Endothelial cell of umbilical vein (primary cell): Measurements from ENCODE around the gene CHI3L2. TPM values are rescaled to one million over a fixed set of nuclear protein-coding genes. Genes with fewer than 3 reads are reported as not detected.

ENCODE experiments used
- BruUV-seq: library from RNA; stranded (reverse); fragments of 400-500 nt; replicated peaks from 2 replicates; lab custom pipeline; 2021; lab: Mats Ljungman, UMichigan
- CTCF ChIA-PET: fragments of 300-600, 350-600 bp; sonication (Branson Sonifier 250); formaldehyde crosslinking; loops from one replicate; lab custom pipeline; 2021; ENCODE audit warnings: antibody characterized with exemption, inconsistent platforms; lab: Charles Lee
- POLR2A ChIA-PET: fragments of 300-600, 350-600 bp; sonication (Branson Sonifier 250); formaldehyde crosslinking; loops from one replicate; lab custom pipeline; 2021; ENCODE audit warnings: antibody characterized with exemption, inconsistent platforms; lab: Charles Lee
- DNase-seq: peaks from one replicate; pipeline ENCODE4 v3.0.0-alpha.2; 2011; ENCODE audit warnings: low read depth, low spot score
- FAIRE-seq: peaks from 2 replicates; lab custom pipeline; 2011; peaks lifted over from hg19 to GRCh38; lab: Jason Lieb, UNC
- H2AFZ ChIP-seq: 2 replicates; pipeline ENCODE4 v1.6.0; 2012; ENCODE audit warnings: low read depth, low read length, control low read depth, inconsistent platforms
- H3K27ac ChIP-seq: 2 replicates; pipeline ENCODE4 v1.5.1; 2011; ENCODE audit warnings: low read depth, mild to moderate bottlenecking, control low read depth, low read length, moderate library complexity; ENCODE audit not compliant: insufficient read depth
- H3K27me3 ChIP-seq, 2 experiments: 2 replicates each; pipeline versions ENCODE4 v1.6.0 to v1.6.1; 2011; ENCODE audit warnings: low read length in 2 of 2, mixed read lengths in 1 of 2; ENCODE audit not compliant: control insufficient read depth in 2 of 2, insufficient read depth in 2 of 2
- H3K36me3 ChIP-seq, 2 experiments: 2 replicates in 1 of 2; 3 replicates in 1 of 2; pipeline ENCODE4 v1.5.1; 2011; ENCODE audit warnings: low read length in 2 of 2, mild to moderate bottlenecking in 1 of 2, moderate library complexity in 1 of 2; ENCODE audit not compliant: control insufficient read depth in 2 of 2, insufficient read depth in 2 of 2; ENCODE audit errors: extremely low read depth in 1 of 2
- H3K4me1 ChIP-seq: 3 replicates; pipeline ENCODE4 v1.5.1; 2011; ENCODE audit warnings: mild to moderate bottlenecking, low read length; ENCODE audit not compliant: control insufficient read depth, insufficient read depth; ENCODE audit errors: extremely low read depth
- H3K4me2 ChIP-seq: 2 replicates; pipeline ENCODE4 v1.6.1; 2011; ENCODE audit warnings: low read length, control low read depth, mixed read lengths; ENCODE audit not compliant: insufficient read depth
- H3K4me3 ChIP-seq, 3 experiments: fragments of 200-600 bp in 1 of 3; sonication (generic), shearing (Covaris generic) in 1 of 3; replicated peaks in 1 of 3; 2 replicates each; pipeline ENCODE4 v1.5.1; 2011 to 2016; ENCODE audit warnings: control low read depth in 3 of 3, low read length in 3 of 3, mild to moderate bottlenecking in 2 of 3, inconsistent platforms in 1 of 3, low read depth in 1 of 3, moderate library complexity in 1 of 3; ENCODE audit not compliant: insufficient read depth in 1 of 3
- H3K79me2 ChIP-seq: 2 replicates; pipeline ENCODE4 v1.6.0; 2012; ENCODE audit warnings: low read length, inconsistent platforms; ENCODE audit not compliant: control insufficient read depth, insufficient read depth
- H3K9ac ChIP-seq: replicated peaks from 2 replicates; pipeline ENCODE3; 2011; ENCODE audit warnings: low read length, control low read depth; ENCODE audit not compliant: insufficient read depth; ENCODE audit errors: extremely low read depth
- H3K9me1 ChIP-seq: replicated peaks from 3 replicates; pipeline ENCODE4 v1.6.0; 2011; ENCODE audit warnings: mild to moderate bottlenecking, low read length; ENCODE audit not compliant: control insufficient read depth, insufficient read depth; ENCODE audit errors: extremely low read depth
- H3K9me3 ChIP-seq: replicated peaks from 2 replicates; pipeline ENCODE4 v1.5.1; 2012; ENCODE audit warnings: low read length, inconsistent platforms; ENCODE audit not compliant: control insufficient read depth, insufficient read depth
- H4K20me1 ChIP-seq: replicated peaks from 2 replicates; pipeline ENCODE3; 2011; ENCODE audit warnings: mild to moderate bottlenecking, low read length; ENCODE audit not compliant: control insufficient read depth, insufficient read depth; ENCODE audit errors: extremely low read depth
- CTCF ChIP-seq, 2 donors: IDR thresholded peaks; 1 replicate in 1 of 2; 2 replicates in 1 of 2; pipeline ENCODE4 v1.5.1; 2011; ENCODE audit warnings: low read length in 2 of 2, mild to moderate bottlenecking in 2 of 2, moderate library complexity in 2 of 2, control low read depth in 1 of 2, inconsistent platforms in 1 of 2, low read depth in 1 of 2; ENCODE audit not compliant: insufficient read depth in 1 of 2; ENCODE audit errors: extremely low read depth in 1 of 2
- EZH2 ChIP-seq: IDR thresholded peaks from 2 replicates; pipeline ENCODE4 v1.6.1; 2012; ENCODE audit warnings: borderline replicate concordance, low read depth, mild to moderate bottlenecking, moderate library complexity, low read length, inconsistent platforms; ENCODE audit not compliant: severe bottlenecking
- FOS ChIP-seq: IDR thresholded peaks from 2 replicates; pipeline ENCODE4 v1.6.1; 2011; ENCODE audit warnings: mild to moderate bottlenecking, low read length, moderate library complexity, borderline replicate concordance; ENCODE audit not compliant: insufficient read depth
- GATA2 ChIP-seq: IDR thresholded peaks from 2 replicates; pipeline ENCODE4 v1.7.0; 2011; ENCODE audit warnings: low read depth, mild to moderate bottlenecking, moderate library complexity, mixed read lengths, low read length; ENCODE audit not compliant: insufficient read length, insufficient read depth
- JUN ChIP-seq: IDR thresholded peaks from 2 replicates; pipeline ENCODE4 v1.6.1; 2011; ENCODE audit warnings: borderline replicate concordance, low read depth; ENCODE audit not compliant: insufficient read length, insufficient read depth
- MAX ChIP-seq: IDR thresholded peaks from 2 replicates; pipeline ENCODE4 v1.6.1; 2011; ENCODE audit not compliant: insufficient read depth, insufficient read length
- MYC ChIP-seq: IDR thresholded peaks from one replicate; pipeline ENCODE4 v1.6.1; 2011; ENCODE audit warnings: mild to moderate bottlenecking, low read depth, low read length
- POLR2A ChIP-seq: IDR thresholded peaks from 2 replicates; pipeline ENCODE4 v1.6.1; 2012; ENCODE audit warnings: low read depth, mild to moderate bottlenecking, control low read depth, low read length
- POLR2AphosphoS5 ChIP-seq: IDR thresholded peaks from 2 replicates; pipeline ENCODE4 v1.6.1; 2012; ENCODE audit warnings: low read depth, mild to moderate bottlenecking, control low read depth, low read length, moderate library complexity; ENCODE audit not compliant: insufficient read depth
- dilution Hi-C: fragments of 300-500 bp; cut with MboI; formaldehyde crosslinking; loops from one replicate; pipeline ENCODE4 v1.15.0; 2019; ENCODE audit warnings: low sequenced_read_pairs; ENCODE audit not compliant: extremely low pct_ligation_motif_present
- intact Hi-C: fragments of 100-400 bp; cut with micrococcal nuclease; formaldehyde crosslinking; loops from one replicate; pipeline ENCODE4 v1.10.0; 2022
- polyA plus RNA-seq, 4 experiments: library from polyadenylated mRNA; depleted of rRNA in 3 of 4; stranded (reverse) in 3 of 4; unstranded in 1 of 4; fragments of >200 nt; gene quantifications; 2 replicates each; pipeline versions ENCODE4 v1.2.1 to v1.2.3, GENCODE V29; 2011 to 2012; ENCODE audit warnings: missing spikeins in 1 of 4
- total RNA-seq: library from RNA; stranded (reverse); gene quantifications from 2 replicates; pipeline ENCODE4 v1.2.3, GENCODE V29; 2021

CHI3L2 gene
- total and polyA plus RNA-seq, 2 donors (not counting 3 experiments of a cell fraction or from before 2014, with no cell fraction given), result not detected

- no peaks in the 10 kb centered on the region for H3K27me3 ChIP-seq
- BruUV-seq, result no TSS peak
- ChIA-PET CTCF (interaction anchor here (0.8 kb wide), 1 partner anchor 11 kb away, joined by 3 read pairs; no protein-coding TSS in a partner anchor), POLR2A (no interaction called here)
- DNase-seq (no peak), FAIRE-seq (no peak)
- no peaks in the 10 kb centered on the region for H3K9me1 ChIP-seq
- H3K4me1 ChIP-seq, result no peaks in the 10 kb centered on the region
- no peak overlapping the region for H3K4me2 ChIP-seq
- H3K79me2 ChIP-seq, result no peaks in the 10 kb centered on the region
- dilution Hi-C loops, result no loop called here
- H3K36me3 ChIP-seq, result peaks cover 2 to 6% of the 10 kb centered on the region in 2 experiments
- no peak overlapping the region for H3K9ac ChIP-seq
- no peaks in the 10 kb centered on the region for H4K20me1 ChIP-seq
- TF ChIP-seq POLR2AphosphoS5 (no peak), FOS (no peak), GATA2 (no peak), MAX (no peak), MYC (no peak), EZH2 (no peak)
- no peaks in the 10 kb centered on the region for H3K9me3 ChIP-seq
- no peak overlapping the region for H3K4me3 ChIP-seq
- intact Hi-C loops, result no loop called here
- no peak overlapping the region for H3K27ac ChIP-seq
- H2AFZ ChIP-seq, result no peak overlapping the region
Observed at GRCh38 chr1:111183308-111184069, 44.0 kb upstream of the CHI3L2 start.

- peaks cover 2 to 6% of the 10 kb centered on the region in 2 experiments for H3K36me3 ChIP-seq
- no peak for FAIRE-seq
- H4K20me1 ChIP-seq, result no peaks in the 10 kb centered on the region
- no peak overlapping the region for H3K4me2 ChIP-seq
- dilution Hi-C loops, result no loop called here
- ChIA-PET POLR2A (no interaction called here), CTCF (interaction anchor here (0.6 kb wide), 1 partner anchor 283 kb away, joined by 3 read pairs; no protein-coding TSS in a partner anchor)
- no peaks in the 10 kb centered on the region for H3K9me3 ChIP-seq
- H3K9ac ChIP-seq, result no peak overlapping the region
- no peaks in the 10 kb centered on the region for H3K79me2 ChIP-seq
- H3K9me1 ChIP-seq, result no peaks in the 10 kb centered on the region
- H3K27ac ChIP-seq, result no peak overlapping the region
- BruUV-seq, result no TSS peak
- TF ChIP-seq FOS, result no peak
- no peak for TF ChIP-seq POLR2A
- no peak for TF ChIP-seq MYC
- TF ChIP-seq POLR2AphosphoS5, result no peak
- TF ChIP-seq GATA2, result no peak
- no peak for TF ChIP-seq CTCF (IDR thresholded peaks at IDR 0.05; ENCODE audit: extremely low read depth in 1 of 2, insufficient read depth in 1 of 2, low read depth in 1 of 2, low read length in 2 of 2)
- TF ChIP-seq MAX, result no peak
- TF ChIP-seq EZH2, result no peak
- TF ChIP-seq JUN, result no peak
- no peak for DNase-seq
- no peak overlapping the region for H2AFZ ChIP-seq
- no peaks in the 10 kb centered on the region for H3K27me3 ChIP-seq
- no peaks in the 10 kb centered on the region for H3K4me1 ChIP-seq
- H3K4me3 ChIP-seq, result no peak overlapping the region
- intact Hi-C loops, result no loop called here
Observed at GRCh38 chr1:111184663-111185062, 42.9 kb upstream of the CHI3L2 start.
